ENCODE measurements around the gene INPP5A.

GRCh38 chr10:132582771-132583170, 45.2 kb downstream of the INPP5A start:
- TF ChIP-seq POLR2AphosphoS5 (IDR thresholded peaks at IDR 0.05; ENCODE audit: low read depth, low read length), result no peak
- TF ChIP-seq POLR2A (IDR thresholded peaks at IDR 0.05; ENCODE audit: low read depth, low read length), result no peak
